NCI-H345 treated with DMSO at 0.1 percent for 48 hours (cell line): ENCODE measurements around the gene IL12A.

ENCODE experiments used
- DNase-seq: peaks from one replicate; lab custom pipeline; 2025; ENCODE audit not compliant: unreplicated experiment; lab: John Stamatoyannopoulos, UW

IL12A gene

DNA sequence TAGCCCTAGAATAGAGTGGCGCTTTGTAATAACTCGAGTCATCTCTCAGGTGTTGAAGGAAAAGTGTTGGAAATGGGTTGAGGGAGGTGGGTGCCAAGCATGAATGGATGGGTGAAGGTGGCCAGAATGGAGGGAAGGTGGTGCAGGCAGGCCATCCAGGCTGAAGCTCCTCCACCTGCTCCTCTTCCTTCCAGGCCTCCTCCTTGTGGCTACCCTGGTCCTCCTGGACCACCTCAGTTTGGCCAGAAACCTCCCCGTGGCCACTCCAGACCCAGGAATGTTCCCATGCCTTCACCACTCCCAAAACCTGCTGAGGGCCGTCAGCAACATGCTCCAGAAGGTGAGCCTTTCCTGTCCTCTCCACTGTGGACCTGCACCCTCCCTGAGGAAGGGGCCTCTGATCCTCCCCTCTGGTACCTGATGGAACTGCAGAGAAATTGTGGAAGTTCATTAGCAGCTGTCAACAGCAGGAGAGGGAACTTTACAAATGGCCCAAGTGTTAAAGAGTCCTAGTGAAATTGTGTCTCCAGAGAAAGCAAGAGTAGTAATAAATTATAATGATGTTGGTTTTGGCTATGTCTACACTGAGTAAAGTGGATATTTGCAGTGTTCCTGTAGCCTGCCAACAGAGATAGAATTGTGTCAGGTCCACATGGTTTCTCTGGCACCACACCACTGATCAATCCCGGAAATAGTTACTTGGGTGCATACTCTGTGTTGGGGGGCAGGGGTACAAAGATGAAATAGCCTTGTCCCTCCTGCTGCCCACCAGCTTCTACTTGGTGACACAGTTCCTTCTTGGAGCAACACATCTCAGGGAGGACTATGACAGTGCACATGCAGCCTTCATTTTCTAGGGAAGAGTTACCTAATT is 1.6 kb downstream of the IL12A start:
- no peak for DNase-seq

DNA sequence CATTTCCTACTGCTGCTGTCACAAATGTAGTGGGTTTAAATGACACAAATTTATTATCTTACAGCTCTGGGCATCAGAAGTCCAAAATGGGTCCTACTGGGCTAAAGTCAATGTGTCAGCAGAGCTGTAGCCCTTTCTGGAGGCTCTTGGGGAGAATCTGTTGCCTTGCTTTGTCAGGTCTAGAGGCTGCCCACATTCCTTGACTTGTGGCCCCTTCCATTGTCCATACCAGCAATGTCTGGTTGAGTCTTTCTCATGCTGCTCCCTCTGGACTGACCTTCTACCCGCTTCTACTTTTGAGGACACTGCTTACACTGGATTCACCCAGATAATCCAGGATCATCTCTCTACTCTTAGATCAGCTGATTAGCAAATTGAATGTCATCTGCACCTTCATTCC is 3.0 kb downstream of the IL12A start:
- DNase-seq = no peak

DNA sequence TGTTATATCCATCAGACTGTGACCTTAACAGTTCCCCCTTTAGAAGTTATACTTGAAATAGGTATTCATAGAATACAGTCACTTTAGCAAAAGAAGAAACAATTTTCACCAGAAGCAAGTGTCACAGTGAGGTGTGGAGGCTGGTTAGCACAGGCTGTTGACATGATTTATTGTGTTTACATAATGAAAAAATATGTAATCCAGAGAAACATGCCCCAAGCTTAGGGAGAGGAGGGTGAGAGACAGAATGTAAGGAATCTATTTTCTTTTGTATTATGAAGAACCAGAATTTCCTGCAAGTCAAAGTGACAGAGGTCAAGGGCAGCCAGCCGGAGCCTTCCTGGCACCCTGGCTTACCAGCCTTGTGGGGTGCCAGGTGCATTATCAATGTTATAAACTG is 4.0 kb downstream of the IL12A start:
- no peak for DNase-seq

DNA sequence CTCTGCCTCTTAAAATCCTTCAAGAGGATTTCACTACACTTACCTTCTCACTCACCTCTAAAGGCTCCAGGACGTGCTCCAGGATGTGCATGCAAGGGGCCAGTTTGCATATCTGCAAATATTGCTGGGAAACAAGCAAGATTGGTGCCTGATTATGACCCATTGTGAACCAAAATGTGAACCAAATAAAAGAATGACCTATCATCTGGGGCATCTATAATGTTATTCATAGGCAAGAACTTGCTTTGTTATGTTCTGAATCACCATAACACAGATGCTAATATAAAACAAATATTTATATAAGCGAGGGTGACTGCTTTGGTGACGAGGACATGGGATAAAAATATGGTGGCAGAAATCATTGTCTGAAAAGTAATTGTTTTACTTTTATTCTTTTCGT is 5.5 kb downstream of the IL12A start:
- DNase-seq = no peak

DNA sequence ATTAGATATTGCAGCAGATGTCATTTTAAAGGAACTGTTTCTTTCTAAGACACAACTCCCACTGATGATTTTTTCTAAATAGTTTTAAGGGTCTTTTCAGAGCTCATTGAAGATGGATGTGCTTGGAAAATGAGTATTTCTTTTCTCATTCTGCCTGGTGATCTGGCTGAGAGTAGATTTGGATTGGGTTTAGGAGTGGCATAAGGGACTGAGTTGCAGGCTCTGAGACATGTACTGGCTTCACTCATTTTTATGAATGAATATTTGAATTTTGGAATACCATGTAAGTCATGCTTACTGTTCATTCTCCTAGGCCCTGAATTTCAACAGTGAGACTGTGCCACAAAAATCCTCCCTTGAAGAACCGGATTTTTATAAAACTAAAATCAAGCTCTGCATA is 6.5 kb downstream of the IL12A start:
- DNase-seq = no peak

DNA sequence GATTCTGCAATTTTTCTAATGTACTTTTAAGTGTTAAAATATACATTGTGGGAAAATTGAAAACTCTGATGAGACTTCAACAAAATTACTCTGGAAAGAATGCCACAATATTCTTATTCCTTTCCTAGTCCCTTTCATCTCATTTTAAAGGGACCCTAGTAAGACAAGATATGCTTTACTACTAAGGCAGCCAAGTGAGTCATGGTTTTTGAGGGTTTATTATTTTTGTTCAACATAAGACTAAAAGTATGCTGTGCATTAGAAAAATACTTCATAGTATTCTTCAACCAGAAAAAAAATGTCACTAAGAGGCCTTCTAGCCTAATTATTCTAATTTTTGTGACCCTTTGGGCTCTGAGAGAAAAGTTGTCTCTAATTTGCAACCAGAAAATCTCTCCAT is 7.4 kb downstream of the IL12A start:
- no peak for DNase-seq

DNA sequence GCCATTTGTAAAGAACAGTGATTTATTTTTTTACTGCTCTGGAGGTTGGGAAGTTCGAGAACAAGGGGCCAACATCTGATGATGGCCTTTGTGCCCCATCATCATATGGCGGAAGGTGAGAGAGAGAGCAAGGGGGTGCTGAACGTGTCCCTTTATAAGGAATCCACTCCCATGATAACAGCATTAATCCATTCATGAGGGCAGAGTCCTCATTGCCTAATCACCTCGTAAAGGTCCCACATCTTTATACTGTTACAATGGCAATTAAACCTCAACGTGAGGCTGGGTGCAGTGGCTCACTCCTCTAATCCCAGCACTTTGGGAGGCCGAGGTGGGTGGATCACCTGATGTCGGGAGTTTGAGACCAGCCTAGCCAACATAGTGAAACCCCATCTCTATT is 8.3 kb downstream of the IL12A start:
- DNase-seq = no peak

DNA sequence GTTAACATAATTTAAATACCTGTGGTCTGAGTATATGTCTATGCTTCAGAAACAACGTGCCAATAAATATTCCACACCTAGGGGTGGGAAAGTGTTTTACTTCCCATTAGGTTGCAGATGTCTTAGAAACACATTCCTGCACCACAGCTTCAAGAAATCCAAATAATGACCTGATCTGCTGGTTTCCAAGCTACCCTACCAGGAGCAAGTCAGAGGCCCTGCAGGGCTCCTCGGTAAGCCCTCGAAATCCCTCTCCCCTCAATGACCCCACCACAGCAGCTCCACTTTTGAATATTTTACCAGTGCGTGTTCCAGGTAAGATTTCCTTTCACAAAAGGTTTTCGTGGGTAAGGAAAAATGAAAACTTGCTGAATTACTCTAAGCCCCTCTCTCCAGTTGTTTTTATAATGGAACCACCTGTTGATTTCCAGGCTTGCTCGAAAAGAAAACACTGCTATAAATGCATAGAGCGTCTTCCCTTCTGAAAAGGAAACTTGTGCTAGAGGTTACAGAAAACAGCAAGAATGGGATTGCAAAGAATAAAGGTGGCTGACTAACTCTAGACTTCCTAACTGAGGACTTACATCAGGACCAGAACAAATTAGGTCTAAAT is 12.6 kb downstream of the IL12A start:
- DNase-seq = no peak

DNA sequence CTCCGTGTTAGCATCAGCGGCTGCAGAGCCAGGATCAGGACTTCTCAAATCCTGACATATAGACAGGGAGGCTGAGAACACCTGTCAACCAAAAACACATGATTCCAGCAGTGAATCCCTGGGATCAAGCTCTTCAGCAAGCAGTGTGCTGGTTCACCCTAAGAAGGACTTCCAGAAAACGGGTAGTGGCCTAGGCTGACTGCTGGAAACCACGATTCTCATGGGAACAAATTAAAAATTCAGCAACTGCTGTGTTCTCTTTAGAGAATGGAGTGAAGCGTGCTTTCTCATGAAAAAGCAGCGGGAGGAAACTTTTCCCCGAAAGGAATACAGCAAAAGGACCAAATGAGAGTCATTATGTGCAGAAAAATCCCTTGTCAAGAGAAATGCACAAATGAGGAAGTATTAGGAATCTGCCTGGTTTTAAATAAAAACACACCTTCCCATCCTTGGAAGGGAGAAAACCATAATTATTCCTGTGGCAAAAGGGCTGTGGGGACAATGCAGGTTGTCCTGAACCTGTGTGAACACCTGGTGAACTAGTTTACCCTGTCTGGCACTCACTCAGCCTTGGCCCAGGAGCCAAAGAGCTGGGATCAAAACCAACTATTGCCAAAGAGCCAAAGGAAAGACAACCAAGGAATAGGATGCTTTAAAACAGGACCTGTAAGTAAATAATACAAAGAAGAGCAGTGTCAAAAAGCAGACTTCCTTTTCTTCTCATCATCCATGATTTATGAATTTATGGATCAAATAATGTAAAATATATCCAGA is 13.4 kb downstream of the IL12A start:
- DNase-seq = no peak

DNA sequence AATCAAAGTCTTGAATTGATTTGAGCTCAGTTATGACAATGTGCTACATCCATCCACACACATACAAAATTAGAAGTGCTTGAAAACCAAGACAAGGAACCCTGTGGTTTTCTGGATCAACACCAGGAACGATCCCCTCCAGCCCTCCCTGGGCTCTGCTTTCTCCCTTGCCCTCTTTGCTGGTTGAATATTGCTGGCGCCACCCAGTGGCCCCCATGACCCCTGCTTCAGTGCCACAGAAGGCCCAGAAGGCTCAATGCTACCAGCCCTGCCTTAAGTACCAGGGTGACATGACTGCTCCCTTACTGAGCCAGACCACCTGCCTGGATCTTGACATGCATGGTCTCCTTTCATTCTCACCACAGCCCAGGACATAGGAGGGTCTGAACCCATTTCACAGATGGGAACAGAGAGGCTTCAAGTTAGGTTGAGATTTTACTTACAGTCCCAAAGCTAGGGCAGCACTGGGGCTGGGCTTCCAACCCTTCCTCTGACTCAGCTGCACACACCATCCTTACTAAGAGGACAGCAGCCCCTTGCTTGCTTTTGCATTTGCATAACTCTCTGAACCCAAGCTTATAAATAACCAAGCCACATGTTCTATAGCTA is 15.0 kb downstream of the IL12A start:
- DNase-seq = no peak

DNA sequence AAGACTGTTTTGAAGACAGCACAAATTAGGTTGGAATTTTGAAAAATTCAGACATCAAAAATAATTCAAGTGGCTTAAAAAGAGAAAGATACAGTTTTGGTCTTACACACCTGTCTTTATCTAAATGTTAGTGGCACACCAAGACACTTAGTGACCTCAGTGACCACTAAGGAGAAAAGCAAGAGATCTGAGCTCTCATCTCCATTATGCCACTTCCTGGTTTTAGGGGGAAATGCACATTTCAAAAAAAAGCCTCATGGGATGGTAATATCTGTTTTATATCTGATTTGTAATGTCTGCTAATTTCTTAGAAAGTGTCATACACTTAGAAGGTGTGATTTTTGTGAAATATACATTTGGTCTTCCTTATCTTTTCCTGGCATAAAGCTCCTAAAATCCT is 16.4 kb downstream of the IL12A start:
- no peak for DNase-seq

DNA sequence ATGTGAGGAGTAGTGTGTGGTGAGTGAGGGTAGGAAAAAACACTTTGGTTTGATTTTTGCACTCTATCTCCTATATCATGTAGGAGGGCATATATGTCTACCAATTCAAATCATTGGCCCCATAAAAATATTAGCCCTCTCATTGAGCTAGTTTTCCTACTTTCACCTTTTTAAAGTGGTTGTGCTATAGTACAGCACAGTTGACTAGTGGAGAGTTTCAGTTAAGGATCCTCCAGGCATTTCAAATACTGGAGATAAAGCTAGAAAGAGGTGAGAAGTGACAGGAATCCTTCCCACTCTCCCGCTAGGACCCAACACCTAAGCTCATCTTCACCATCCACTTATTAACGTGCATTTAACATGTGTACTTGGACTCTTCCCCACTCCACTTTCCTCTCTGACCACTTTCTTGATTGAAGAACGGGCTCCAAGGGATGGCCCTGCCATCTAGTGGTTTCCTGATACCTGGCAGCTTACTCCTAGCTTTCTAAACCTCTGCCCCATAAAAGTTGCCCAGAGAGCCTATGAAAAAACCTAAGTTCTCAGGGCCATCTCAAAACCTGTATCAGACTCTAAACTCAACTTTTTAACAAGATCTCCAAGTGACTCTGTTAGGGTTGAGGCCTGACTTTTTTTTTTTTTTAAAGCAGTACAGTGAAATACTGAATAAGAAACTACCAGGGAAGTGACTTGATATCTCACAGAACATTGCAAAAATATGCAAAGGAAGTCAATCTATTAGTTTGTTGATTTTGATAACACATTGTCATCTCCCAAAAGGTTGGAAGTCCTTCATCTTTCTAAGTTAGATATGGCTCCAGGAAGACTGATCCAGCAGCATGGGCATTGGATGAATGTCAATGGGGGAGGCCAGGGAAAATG is 17.9 kb downstream of the IL12A start:
- peak; percentile 34 for DNase-seq

DNA sequence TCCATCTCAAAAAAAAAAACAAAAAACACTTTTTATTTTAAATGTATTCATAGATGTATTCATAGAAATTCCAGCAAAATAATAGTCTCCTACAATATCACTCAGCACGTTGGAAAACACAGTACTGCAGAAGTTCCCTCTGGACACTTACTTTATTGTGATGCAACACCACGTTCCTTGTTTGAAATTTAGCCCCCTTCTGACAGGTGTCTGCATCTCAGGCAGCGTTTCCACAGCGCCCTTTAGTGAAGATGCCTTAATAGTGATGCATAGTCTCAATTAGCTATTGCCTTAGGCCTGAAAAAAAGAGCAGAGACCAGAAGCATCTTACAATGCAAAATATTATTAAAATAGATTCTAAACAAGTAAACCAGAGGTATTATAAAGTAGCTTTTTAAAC is 20.3 kb downstream of the IL12A start:
- DNase-seq = no peak

DNA sequence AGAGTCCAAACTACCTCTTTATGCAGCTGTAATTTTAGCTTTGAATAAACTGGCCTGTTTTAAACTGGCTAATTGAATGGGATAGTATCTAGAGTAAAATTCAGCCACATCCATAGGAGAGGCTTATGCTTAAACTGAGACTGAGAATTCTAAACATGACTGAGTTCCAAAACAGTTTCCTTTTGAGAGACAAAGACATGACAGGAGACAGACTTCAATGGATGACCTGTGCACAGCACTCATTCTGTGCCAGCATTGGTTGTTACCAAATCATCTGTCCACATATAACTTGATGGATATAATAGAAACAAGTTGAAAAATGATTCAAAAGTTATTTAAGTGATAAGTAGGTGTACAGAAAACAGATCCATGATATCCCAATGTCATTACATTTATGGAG is 20.9 kb downstream of the IL12A start:
- DNase-seq = no peak

DNA sequence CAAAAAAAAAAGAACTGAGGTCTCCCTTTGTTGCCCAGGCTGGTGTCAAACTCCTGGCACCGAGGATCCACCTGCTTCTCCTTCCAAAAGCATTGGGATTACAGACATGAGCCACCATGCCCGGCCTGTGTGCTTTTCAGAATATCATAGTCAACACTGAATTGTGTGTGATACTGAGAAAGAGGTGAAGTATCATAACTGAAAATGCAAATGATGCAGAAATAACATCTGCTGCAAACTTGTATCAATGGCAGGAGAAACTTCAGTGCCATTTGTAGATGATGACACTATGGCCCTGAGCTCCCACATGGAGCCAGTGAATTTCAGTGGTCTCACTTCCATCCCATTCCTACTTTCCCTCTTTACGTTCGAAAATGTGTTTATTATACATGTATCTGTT is 21.9 kb downstream of the IL12A start:
- no peak for DNase-seq

DNA sequence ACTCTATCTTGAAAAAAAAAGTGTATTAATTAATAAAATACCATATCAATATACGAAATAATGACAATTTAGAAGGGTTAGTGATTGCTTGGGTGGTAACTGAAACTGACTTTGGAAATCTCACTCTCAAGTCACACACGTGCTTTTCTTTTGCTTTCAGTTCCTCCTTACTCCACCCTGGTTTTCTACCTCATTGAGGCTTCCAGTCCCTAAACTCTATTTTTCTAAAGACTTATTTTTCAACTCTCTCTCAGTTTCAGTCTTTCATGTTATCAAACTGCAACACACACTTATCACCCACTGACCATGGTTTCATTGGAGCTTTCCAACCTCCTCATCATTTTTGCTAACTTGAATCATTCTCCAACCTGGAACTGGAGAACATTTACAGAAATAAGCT is 23.5 kb downstream of the IL12A start:
- DNase-seq = no peak

DNA sequence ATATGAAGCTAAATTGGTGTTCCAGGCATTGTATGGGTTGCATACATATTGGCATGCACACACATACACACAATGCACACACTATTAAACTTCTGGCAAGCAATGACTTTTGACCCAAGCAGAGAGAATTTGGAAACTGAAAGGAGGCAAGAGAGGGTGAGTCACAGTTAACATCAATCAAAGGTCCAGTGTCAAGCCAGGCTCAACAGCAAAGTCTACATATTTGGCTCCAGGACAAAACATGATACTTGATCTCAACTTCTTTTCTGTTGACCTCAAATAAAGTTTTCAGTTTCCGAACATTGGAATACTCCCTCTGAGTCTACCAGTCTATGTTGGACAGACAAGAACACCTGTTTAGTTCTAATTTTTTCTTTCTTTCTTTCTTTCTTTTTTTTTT is 28.3 kb downstream of the IL12A start:
- no peak for DNase-seq

DNA sequence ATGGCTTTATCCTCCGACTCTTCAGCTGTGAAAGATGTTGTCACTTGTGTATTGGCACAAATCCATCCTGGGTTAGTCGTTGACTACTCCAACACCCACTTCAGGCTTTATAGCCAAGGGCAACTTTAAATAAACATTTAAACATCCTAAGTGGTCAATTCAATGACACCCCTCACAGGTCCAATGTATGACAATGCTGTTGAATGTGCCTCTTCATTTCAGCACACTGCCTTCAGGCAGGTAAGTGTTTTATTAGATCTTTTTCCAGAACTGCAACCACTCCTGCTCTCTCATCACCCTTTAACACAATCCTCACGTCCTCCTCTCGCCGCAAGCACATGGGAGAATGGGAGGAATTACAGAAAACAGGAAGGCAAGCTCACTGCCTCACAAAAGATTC is 30.3 kb downstream of the IL12A start:
- DNase-seq = peak; percentile 87

DNA sequence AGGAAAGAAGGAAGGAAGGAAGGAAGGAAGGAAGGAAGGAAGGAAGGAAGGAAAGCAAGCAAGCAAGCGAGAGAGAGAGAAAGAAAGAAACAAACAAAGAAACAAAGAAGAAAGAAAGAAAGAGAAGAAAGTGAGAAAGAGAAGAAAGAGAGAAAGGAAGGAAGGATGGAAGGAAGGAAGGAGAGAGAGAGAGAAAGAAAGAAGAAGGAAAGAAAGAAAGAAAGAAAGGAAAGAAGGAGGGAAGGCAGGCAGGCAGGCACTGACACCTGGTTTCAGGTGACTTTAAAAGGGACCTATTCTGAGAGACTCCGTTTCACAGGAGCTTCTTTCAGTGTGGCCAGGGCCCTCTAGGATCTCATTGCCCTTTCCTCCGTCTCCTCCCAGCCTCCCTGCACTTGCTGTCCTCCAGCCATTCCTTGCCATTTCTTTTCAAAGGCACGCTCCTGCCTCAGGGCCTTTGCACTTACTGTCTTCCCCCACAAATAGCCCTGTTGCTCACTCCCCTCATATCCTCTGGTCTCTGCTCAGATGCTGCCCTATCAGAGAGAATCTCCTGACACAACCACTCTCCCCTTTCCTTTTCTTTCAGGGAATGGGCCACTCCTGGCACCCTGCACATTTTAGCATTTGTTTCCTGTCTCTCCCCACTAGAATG is 31.5 kb downstream of the IL12A start:
- DNase-seq = no peak

DNA sequence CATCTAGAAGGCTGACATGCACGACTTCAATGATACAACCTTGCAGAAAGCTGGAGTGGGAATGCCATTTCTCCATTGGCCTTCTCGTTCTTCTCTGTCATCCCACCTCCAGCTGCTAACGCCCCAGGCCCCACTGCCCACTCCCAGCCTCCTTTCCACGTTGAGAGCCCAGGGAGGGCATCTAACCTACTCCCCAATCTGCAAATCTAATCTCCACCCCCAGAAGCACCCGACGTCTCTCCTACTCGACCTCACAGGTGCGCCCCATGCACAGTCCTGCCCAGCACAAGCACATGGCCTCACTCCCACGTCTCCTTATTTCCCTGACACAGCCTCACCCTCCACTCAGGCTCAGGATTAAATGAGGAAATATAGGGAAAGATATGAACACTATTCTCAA is 33.4 kb downstream of the IL12A start:
- no peak for DNase-seq
